Right cardiac atrium (tissue), 5 donors: Measurements from ENCODE around the gene TPCN2. TPM values are rescaled to one million over a fixed set of nuclear protein-coding genes. Genes with fewer than 3 reads are reported as not detected.
A peak's percentile ranks its signal among the peaks of the same experiment; 100 is the strongest.

Source experiments
- ATAC-seq, 2 donors: fragments of 200-7000 bp; cut with Tn5 transposase; one replicate each; pipeline versions ENCODE4 v1.8.0 to v1.9.1; 2020; ENCODE audit warnings: moderate library complexity in 2 of 2, mild to moderate bottlenecking in 1 of 2
- DNase-seq, 3 donors: peaks; one replicate each; pipeline ENCODE4 v3.0.0-alpha.2; 2020
- H3K27ac ChIP-seq: one replicate; pipeline ENCODE4 v1.5.1; 2013; ENCODE audit warnings: mild to moderate bottlenecking, low read length, control low read depth, moderate library complexity
- H3K27me3 ChIP-seq: one replicate; pipeline ENCODE4 v1.6.1; 2013; ENCODE audit not compliant: control insufficient read depth, insufficient read depth
- H3K4me1 ChIP-seq: one replicate; pipeline ENCODE4 v1.6.1; 2013; ENCODE audit warnings: low read length; ENCODE audit not compliant: control insufficient read depth, insufficient read depth
- H3K4me3 ChIP-seq: one replicate; pipeline ENCODE4 v1.5.1; 2013; ENCODE audit warnings: low read length, control low read depth
- H3K9me3 ChIP-seq: one replicate; pipeline ENCODE4 v1.6.1; 2013; ENCODE audit warnings: low read length; ENCODE audit not compliant: control insufficient read depth
- WGBS: extraction: QIAGEN DNeasy Blood & Tissue Kit; methylation state at CpG from one replicate; pipeline ENCODE4 v1.1.7; 2013; 5-methylcytosine and 5-hydroxymethylcytosine counted together
- intact Hi-C, 4 donors: fragments of 100-400 bp; cut with DNase I; formaldehyde crosslinking; loops; one replicate each; pipeline versions ENCODE4 v1.11.0 to v1.14.0; 2022 to 2023
- polyA plus RNA-seq: library from polyadenylated mRNA; stranded (reverse); fragments of 200-250 nt; gene quantifications from one replicate; pipeline ENCODE4 v1.2.3, GENCODE V29; 2013
- total RNA-seq, 4 donors: library from RNA; stranded (reverse); fragmentation: NEBNext Ultra II Directional; extraction: Animal tissue kit (Norgen Biotek cat#: 25700); gene quantifications; one replicate each; pipeline ENCODE4 v1.2.1, GENCODE V29; 2021
- donor health status: healthy with polysubstance abuse.
- donor health status: DM: no; HTN: yes; CAD: no.
- donor health status: DM: no; HTN: no; CAD: no.
- donor health status: DM: no; HTN: yes; CAD: no; lungs with severe emphysema.
- donor health status: DM: yes; HTN: yes; CAD: no.

TPCN2 gene
- total and polyA plus RNA-seq, 5 donors, result 7.0 to 11.1 (median 8.3) TPM

- H3K27ac ChIP-seq, result no peak overlapping the region
- no peaks in the 10 kb centered on the region for H3K4me1 ChIP-seq
- H3K9me3 ChIP-seq, result no peaks in the 10 kb centered on the region
- H3K4me3 ChIP-seq, result no peak overlapping the region
- DNase-seq, result peak in 1 of 3 donors; percentile 38
- H3K27me3 ChIP-seq, result no peaks in the 10 kb centered on the region
- 75% methylated on average over 17 of the region's 17 CpGs for WGBS
- ATAC-seq, result no peak
- intact Hi-C loops, result loop anchor here in 1 of 4 donors (5.0 kb wide), 1 partner anchor 568 kb away; no protein-coding TSS in a partner anchor
These were observed 50.4 kb downstream of the TPCN2 start for GRCh38 chr11:69099180-69099579.

GRCh38 chr11:69100454-69101114 lies 51.9 kb downstream of the TPCN2 start:
- no peak overlapping the region for H3K27ac ChIP-seq
- WGBS, result 79% methylated on average over 13 of the region's 13 CpGs
- no peaks in the 10 kb centered on the region for H3K9me3 ChIP-seq
- no peaks in the 10 kb centered on the region for H3K27me3 ChIP-seq
- H3K4me3 ChIP-seq, result no peak overlapping the region
- ATAC-seq (peak in 1 of 2 donors; percentile 4), DNase-seq (no peak)
- intact Hi-C loops, result loop anchor here (2.0 to 5.0 kb wide), 3 partner anchors 540 to 567 kb away; partner anchors contain the start of gene CCND1 (in 4 of the 4)
- no peaks in the 10 kb centered on the region for H3K4me1 ChIP-seq

GRCh38 chr11:69101115-69101791 lies 52.5 kb downstream of the TPCN2 start:
- peak; percentile 83 to 89 (median 88) for DNase-seq
- Histone ChIP-seq H3K4me1 (no peaks in the 10 kb centered on the region), H3K27ac (no peak overlapping the region), H3K4me3 (no peak overlapping the region), H3K9me3 (no peaks in the 10 kb centered on the region), H3K27me3 (no peaks in the 10 kb centered on the region)
- 26% methylated on average over 14 of the region's 14 CpGs for WGBS
- peak; percentile 83 to 85 for ATAC-seq
- intact Hi-C loops, result loop anchor here (2.0 to 5.0 kb wide), 3 partner anchors 540 to 566 kb away; partner anchors contain the start of gene CCND1 (in 4 of the 4)

GRCh38 chr11:69101792-69102695 lies 53.3 kb downstream of the TPCN2 start:
- DNase-seq (peak in 1 of 3 donors; percentile 51), ATAC-seq (no peak)
- 74% methylated on average over 17 of the region's 17 CpGs for WGBS
- intact Hi-C loops, result loop anchor here (2.0 to 5.0 kb wide), 3 partner anchors 539 to 565 kb away; partner anchors contain the start of gene CCND1 (in 4 of the 4)
- H3K27me3 ChIP-seq, result no peaks in the 10 kb centered on the region
- no peaks in the 10 kb centered on the region for H3K9me3 ChIP-seq
- no peak overlapping the region for H3K4me3 ChIP-seq
- no peak overlapping the region for H3K27ac ChIP-seq
- no peaks in the 10 kb centered on the region for H3K4me1 ChIP-seq

GRCh38 chr11:69102732-69103615 lies 54.2 kb downstream of the TPCN2 start:
- DNase-seq, result peak in 2 of 3 donors; percentile 48
- ATAC-seq, result no peak
- WGBS, result 67% methylated on average over 24 of the region's 24 CpGs
- intact Hi-C loops, result loop anchor here in 3 of 4 donors (5.0 kb wide), 2 partner anchors 539 to 564 kb away; partner anchors contain the start of gene CCND1 (in 3 of the 3)
- H3K9me3 ChIP-seq, result no peaks in the 10 kb centered on the region
- no peak overlapping the region for H3K4me3 ChIP-seq
- H3K27me3 ChIP-seq, result no peaks in the 10 kb centered on the region
- no peak overlapping the region for H3K27ac ChIP-seq
- H3K4me1 ChIP-seq, result no peaks in the 10 kb centered on the region

- H3K27ac ChIP-seq, result no peak overlapping the region
- H3K4me1 ChIP-seq, result no peaks in the 10 kb centered on the region
- 92% methylated on average over 14 of the region's 14 CpGs for WGBS
- intact Hi-C loops, result loop anchor here in 3 of 4 donors (5.0 kb wide), 2 partner anchors 538 to 563 kb away; partner anchors contain the start of gene CCND1 (in 3 of the 3)
- DNase-seq, result no peak
- ATAC-seq, result no peak
- H3K9me3 ChIP-seq, result no peaks in the 10 kb centered on the region
- no peaks in the 10 kb centered on the region for H3K27me3 ChIP-seq
- H3K4me3 ChIP-seq, result no peak overlapping the region
These were observed 55.6 kb downstream of the TPCN2 start for GRCh38 chr11:69104212-69104855.

- no peaks in the 10 kb centered on the region for H3K4me1 ChIP-seq
- no peak for ATAC-seq
- peak in 2 of 3 donors; percentile 6 to 36 for DNase-seq
- no peaks in the 10 kb centered on the region for H3K27me3 ChIP-seq
- no peaks in the 10 kb centered on the region for H3K9me3 ChIP-seq
- no peak overlapping the region for H3K4me3 ChIP-seq
- intact Hi-C loops, result loop anchor here in 3 of 4 donors (5.0 kb wide), 2 partner anchors 537 to 562 kb away; partner anchors contain the start of gene CCND1 (in 3 of the 3)
- 94% methylated on average over 21 of the region's 21 CpGs for WGBS
- H3K27ac ChIP-seq, result no peak overlapping the region
These were observed 56.2 kb downstream of the TPCN2 start for GRCh38 chr11:69104856-69105395.

GRCh38 chr11:69105461-69106030 lies 56.8 kb downstream of the TPCN2 start:
- 50% methylated on average over 18 of the region's 18 CpGs for whole genome bisulfite sequencing
- no peak overlapping the region for H3K27ac ChIP-seq
- H3K4me3 ChIP-seq, result no peak overlapping the region
- no peaks in the 10 kb centered on the region for H3K27me3 ChIP-seq
- DNase-seq (peak in 2 of 3 donors; percentile 14 to 53), ATAC-seq (no peak)
- H3K9me3 ChIP-seq, result no peaks in the 10 kb centered on the region
- H3K4me1 ChIP-seq, result no peaks in the 10 kb centered on the region
- intact Hi-C loops, result no loop called here
